ENCODE results near the gene ATM.

GRCh38 chr11:108343714-108344113 lies 120.8 kb downstream of the ATM start:
- TF ChIP-seq CTCF (conservative IDR thresholded peaks at IDR 0.05; ENCODE audit: low read length) (no peak), EZH2phosphoT487 (IDR thresholded peaks at IDR 0.05; ENCODE audit: borderline replicate concordance) (no peak)

All from Loucy (cell line).